IMR-90 (cell line): ENCODE results near the gene TVP23A. TPM values are rescaled to one million over a fixed set of nuclear protein-coding genes. Genes with fewer than 3 reads are reported as not detected.

ENCODE experiments used
- ATAC-seq: fragments of 200-7000 bp; cut with Tn5 transposase; 2 replicates; pipeline ENCODE4 v1.9.1; 2020; ENCODE audit warnings: low read depth, mild to moderate bottlenecking, moderate library complexity
- BruUV-seq: library from RNA; stranded (reverse); fragments of 400-500 nt; replicated peaks from 2 replicates; lab custom pipeline; 2021; lab: Mats Ljungman, UMichigan
- CTCF ChIA-PET: fragments of 300-600 bp; formaldehyde crosslinking; extraction: SDS; loops from one replicate; lab custom pipeline; 2021; ENCODE audit warnings: antibody characterized with exemption; lab: Yijun Ruan, JAX
- POLR2A ChIA-PET: fragments of 300-600 bp; sonication (Branson Sonifier 250); formaldehyde crosslinking; loops from one replicate; lab custom pipeline; 2022; ENCODE audit warnings: antibody characterized with exemption; ENCODE audit not compliant: unreplicated experiment; lab: Charles Lee
- DNase-seq: peaks from one replicate; pipeline ENCODE4 v3.0.0; 2013
- H2AFZ ChIP-seq: replicated peaks from 2 replicates; pipeline ENCODE3; 2013; ENCODE audit warnings: low read length, mild to moderate bottlenecking; ENCODE audit not compliant: poor library complexity
- H2AK5ac ChIP-seq: 2 replicates; pipeline ENCODE4 v1.6.1; 2013; ENCODE audit warnings: low read depth, low read length, inconsistent platforms
- H2AK9ac ChIP-seq: replicated peaks from 2 replicates; pipeline ENCODE3; 2013; ENCODE audit warnings: mild to moderate bottlenecking, low read depth, low read length, moderate library complexity; ENCODE audit not compliant: poor library complexity
- H2BK120ac ChIP-seq: 2 replicates; pipeline ENCODE4 v1.6.1; 2013; ENCODE audit warnings: low read depth, low read length, inconsistent platforms
- H2BK15ac ChIP-seq: 3 replicates; pipeline ENCODE4 v1.6.1; 2013; ENCODE audit warnings: low read depth, low read length, inconsistent platforms
- H2BK20ac ChIP-seq: 2 replicates; pipeline ENCODE4 v1.6.1; 2013; ENCODE audit warnings: low read depth, mild to moderate bottlenecking, inconsistent platforms, low read length, moderate library complexity
- H2BK5ac ChIP-seq: 2 replicates; pipeline ENCODE4 v1.6.1; 2013; ENCODE audit warnings: mild to moderate bottlenecking, low read depth, low read length, inconsistent platforms; ENCODE audit not compliant: poor library complexity, severe bottlenecking
- H3K14ac ChIP-seq: replicated peaks from 2 replicates; pipeline ENCODE4 v1.6.1; 2013; ENCODE audit warnings: low read depth, low read length, inconsistent platforms
- H3K18ac ChIP-seq: 2 replicates; pipeline ENCODE4 v1.6.1; 2013; ENCODE audit warnings: low read depth, low read length, control low read depth
- H3K23ac ChIP-seq: 2 replicates; pipeline ENCODE4 v1.6.1; 2013; ENCODE audit warnings: low read depth, low read length, inconsistent platforms
- H3K27ac ChIP-seq: 2 replicates; pipeline ENCODE4 v1.5.1; 2013; ENCODE audit warnings: mild to moderate bottlenecking, control low read depth, low read length; ENCODE audit not compliant: insufficient read depth
- H3K27me3 ChIP-seq: 2 replicates; pipeline ENCODE4 v1.6.1; 2013; ENCODE audit warnings: low read length; ENCODE audit not compliant: control insufficient read depth, insufficient read depth
- H3K36me3 ChIP-seq: 2 replicates; pipeline ENCODE4 v1.6.1; 2013; ENCODE audit warnings: low read length, mixed read lengths; ENCODE audit not compliant: control insufficient read depth, insufficient read depth
- H3K4ac ChIP-seq: 2 replicates; pipeline ENCODE4 v1.6.1; 2013; ENCODE audit warnings: low read depth, low read length, inconsistent platforms
- H3K4me1 ChIP-seq: 2 replicates; pipeline ENCODE4 v1.6.1; 2013; ENCODE audit warnings: low read length, mixed read lengths; ENCODE audit not compliant: control insufficient read depth, insufficient read depth
- H3K4me2 ChIP-seq: 2 replicates; pipeline ENCODE4 v1.6.1; 2013; ENCODE audit warnings: low read depth, mild to moderate bottlenecking, control low read depth, low read length, moderate library complexity
- H3K4me3 ChIP-seq: 2 replicates; pipeline ENCODE4 v1.5.1; 2013; ENCODE audit warnings: low read depth, mild to moderate bottlenecking, control low read depth, low read length, moderate library complexity; ENCODE audit not compliant: insufficient read depth
- H3K56ac ChIP-seq: 2 replicates; pipeline ENCODE4 v1.6.1; 2013; ENCODE audit warnings: low read length, inconsistent platforms; ENCODE audit not compliant: insufficient read depth; ENCODE audit errors: extremely low read depth
- H3K79me1 ChIP-seq, 2 experiments: 2 replicates each; pipeline ENCODE4 v1.6.1; 2013; ENCODE audit warnings: low read length in 2 of 2, inconsistent platforms in 1 of 2, low read depth in 1 of 2
- H3K9ac ChIP-seq: 2 replicates; pipeline ENCODE4 v1.6.1; 2013; ENCODE audit warnings: low read depth, low read length, control low read depth
- H3K9me1 ChIP-seq: 2 replicates; pipeline ENCODE4 v1.6.1; 2013; ENCODE audit warnings: low read length, inconsistent platforms; ENCODE audit not compliant: insufficient read depth
- H3K9me3 ChIP-seq: 2 replicates; pipeline ENCODE4 v1.6.1; 2013; ENCODE audit warnings: low read length; ENCODE audit not compliant: control insufficient read depth, insufficient read depth
- H4K20me1 ChIP-seq: 2 replicates; pipeline ENCODE4 v1.6.1; 2013; ENCODE audit warnings: low read length, inconsistent platforms; ENCODE audit not compliant: insufficient read depth
- H4K5ac ChIP-seq: 2 replicates; pipeline ENCODE4 v1.6.1; 2013; ENCODE audit warnings: mild to moderate bottlenecking, low read depth, low read length, control low read depth
- H4K8ac ChIP-seq, 2 experiments: 2 replicates each; pipeline ENCODE4 v1.6.1; 2013; ENCODE audit warnings: low read depth in 2 of 2, low read length in 2 of 2, control low read depth in 1 of 2, inconsistent platforms in 1 of 2
- H4K91ac ChIP-seq: 2 replicates; pipeline ENCODE4 v1.6.1; 2013; ENCODE audit warnings: low read depth, low read length, inconsistent platforms; ENCODE audit not compliant: insufficient read depth
- BHLHE40 ChIP-seq: fragments of 150-350 bp; IDR thresholded peaks from 2 replicates; pipeline ENCODE4 v1.6.1; 2016; ENCODE audit warnings: mild to moderate bottlenecking, low read depth, low read length
- CEBPB ChIP-seq: IDR thresholded peaks from 2 replicates; pipeline ENCODE4 v1.6.1; 2012; ENCODE audit warnings: low read depth, low read length, improper control_type of control experiment
- CHD1 ChIP-seq: IDR thresholded peaks from 2 replicates; pipeline ENCODE4 v1.6.1; 2012; ENCODE audit warnings: low read depth, low read length, improper control_type of control experiment
- MXI1 ChIP-seq: IDR thresholded peaks from 2 replicates; pipeline ENCODE4 v1.6.1; 2012; ENCODE audit warnings: low read depth, mild to moderate bottlenecking, low read length, moderate library complexity, borderline replicate concordance
- POLR2A ChIP-seq: IDR thresholded peaks from 2 replicates; pipeline ENCODE4 v1.6.1; 2012; ENCODE audit warnings: mild to moderate bottlenecking, low read depth, low read length
- RAD21 ChIP-seq: IDR thresholded peaks from 2 replicates; pipeline ENCODE4 v1.6.1; 2012; ENCODE audit warnings: low read length, improper control_type of control experiment
- WGBS, 2 experiments: methylation state at CpG; one replicate each; pipeline versions ENCODE4 v1.1.5 to v1.1.7; 2013; ENCODE audit warnings: missing lambda C conversion rate in 2 of 2; ENCODE audit not compliant: insufficient read length in 1 of 2; ENCODE audit errors: extremely low coverage in 2 of 2; 5-methylcytosine and 5-hydroxymethylcytosine counted together
- dilution Hi-C: fragments of 300-500 bp; cut with HindIII; formaldehyde crosslinking; loops from one replicate; pipeline ENCODE4 v1.14.3; 2018; ENCODE audit warnings: low sequenced_read_pairs; ENCODE audit not compliant: unreplicated experiment
- in situ Hi-C: fragments of 300-500 bp; cut with MboI; formaldehyde crosslinking; loops from 3 replicates; pipeline ENCODE4 v1.14.3; 2019; ENCODE audit warnings: low sequenced_read_pairs, inconsistent platforms, mixed read lengths
- intact Hi-C: fragments of 100-400 bp; cut with micrococcal nuclease; formaldehyde crosslinking; loops from 2 replicates; pipeline ENCODE4 v1.10.0; 2022
- polyA plus RNA-seq, 3 experiments: library from polyadenylated mRNA; depleted of rRNA; stranded (reverse); fragments of >200 nt; gene quantifications; 2 replicates each; pipeline ENCODE4 v1.2.3, GENCODE V29; 2012; ENCODE audit warnings: low replicate concordance in 1 of 3
- total RNA-seq: library from RNA; depleted of rRNA; stranded (reverse); fragments of >200 nt; gene quantifications from 2 replicates; pipeline ENCODE4 v1.2.3, GENCODE V29; 2012
- TF ChIP-seq, protein P1 (sequence below): conservative IDR thresholded peaks from 2 replicates; pipeline ENCODE4 v1.5.1; 2012; ENCODE audit warnings: mild to moderate bottlenecking, low read depth, low read length, improper control_type of control experiment
- TF ChIP-seq, protein P2 (sequence below): fragments of 150-350 bp; IDR thresholded peaks from 2 replicates; pipeline ENCODE4 v1.6.1; 2016; ENCODE audit warnings: low read depth, mild to moderate bottlenecking, low read length, moderate library complexity, borderline replicate concordance

Gene TVP23A
- total and polyA plus RNA-seq, 2 of the 4 experiments (the other 2 are of a cell fraction), result not detected

DNA sequence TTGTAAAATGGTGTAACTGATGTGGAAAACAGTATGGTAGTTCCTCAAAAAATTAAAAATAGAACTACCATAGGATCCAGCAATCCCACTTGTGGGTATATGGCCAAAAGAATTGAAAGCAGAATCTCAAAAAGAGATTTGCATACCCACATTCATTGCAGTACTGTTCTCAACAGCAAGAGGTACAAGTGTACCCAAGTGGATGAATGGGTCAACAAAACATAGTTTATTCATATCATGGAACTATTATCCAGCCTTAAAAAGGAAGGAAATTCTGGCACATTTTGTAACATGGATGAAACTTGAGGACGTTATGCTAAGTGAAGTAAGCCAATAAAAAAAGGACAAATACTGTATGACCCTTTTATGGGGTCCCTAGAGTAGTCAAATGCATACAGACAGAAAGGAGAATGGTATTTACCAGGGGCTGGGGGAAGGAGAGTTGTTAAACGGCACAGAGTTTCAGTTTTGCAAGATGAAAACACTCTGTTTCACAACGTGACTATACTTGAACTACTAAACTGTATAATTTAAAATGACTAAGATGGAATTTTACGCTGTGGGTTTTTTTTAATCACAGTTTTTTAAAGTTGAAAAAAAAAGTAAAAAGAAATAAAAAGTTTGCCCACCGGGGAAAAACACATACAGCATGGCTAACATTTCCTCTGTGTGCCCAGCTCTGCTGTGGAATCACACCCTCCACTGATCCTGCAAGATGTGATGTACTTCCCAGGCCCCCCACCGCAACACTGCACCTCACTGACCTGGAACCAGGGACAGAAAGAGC lies 6.1 kb downstream of the TVP23A start:
- no peak overlapping the region for H3K23ac ChIP-seq
- in situ Hi-C loops (no loop called here), intact Hi-C loops (no loop called here), dilution Hi-C loops (no loop called here)
- POLR2A ChIA-PET, result no interaction called here
- H4K8ac ChIP-seq, result no peak overlapping the region
- H4K5ac ChIP-seq, result no peak overlapping the region
- no peak overlapping the region for H2AK9ac ChIP-seq
- no peak overlapping the region for H2BK5ac ChIP-seq
- H3K27me3 ChIP-seq, result peaks cover 12% of the 10 kb centered on the region
- H3K9me1 ChIP-seq, result no peaks in the 10 kb centered on the region
- no peak overlapping the region for H3K27ac ChIP-seq
- H4K20me1 ChIP-seq, result no peaks in the 10 kb centered on the region
- H3K4ac ChIP-seq, result no peak overlapping the region
- H3K9me3 ChIP-seq, result no peaks in the 10 kb centered on the region
- H3K14ac ChIP-seq, result no peak overlapping the region
- no peak overlapping the region for H2AK5ac ChIP-seq
- H3K36me3 ChIP-seq, result no peaks in the 10 kb centered on the region
- no peak overlapping the region for H3K56ac ChIP-seq
- H2BK15ac ChIP-seq, result no peak overlapping the region
- no peak overlapping the region for H3K18ac ChIP-seq
- no peak overlapping the region for H2BK120ac ChIP-seq
- no peak for ATAC-seq
- TF ChIP-seq, protein P1, sequence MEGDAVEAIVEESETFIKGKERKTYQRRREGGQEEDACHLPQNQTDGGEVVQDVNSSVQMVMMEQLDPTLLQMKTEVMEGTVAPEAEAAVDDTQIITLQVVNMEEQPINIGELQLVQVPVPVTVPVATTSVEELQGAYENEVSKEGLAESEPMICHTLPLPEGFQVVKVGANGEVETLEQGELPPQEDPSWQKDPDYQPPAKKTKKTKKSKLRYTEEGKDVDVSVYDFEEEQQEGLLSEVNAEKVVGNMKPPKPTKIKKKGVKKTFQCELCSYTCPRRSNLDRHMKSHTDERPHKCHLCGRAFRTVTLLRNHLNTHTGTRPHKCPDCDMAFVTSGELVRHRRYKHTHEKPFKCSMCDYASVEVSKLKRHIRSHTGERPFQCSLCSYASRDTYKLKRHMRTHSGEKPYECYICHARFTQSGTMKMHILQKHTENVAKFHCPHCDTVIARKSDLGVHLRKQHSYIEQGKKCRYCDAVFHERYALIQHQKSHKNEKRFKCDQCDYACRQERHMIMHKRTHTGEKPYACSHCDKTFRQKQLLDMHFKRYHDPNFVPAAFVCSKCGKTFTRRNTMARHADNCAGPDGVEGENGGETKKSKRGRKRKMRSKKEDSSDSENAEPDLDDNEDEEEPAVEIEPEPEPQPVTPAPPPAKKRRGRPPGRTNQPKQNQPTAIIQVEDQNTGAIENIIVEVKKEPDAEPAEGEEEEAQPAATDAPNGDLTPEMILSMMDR, result no peak
- TF ChIP-seq, protein P2, sequence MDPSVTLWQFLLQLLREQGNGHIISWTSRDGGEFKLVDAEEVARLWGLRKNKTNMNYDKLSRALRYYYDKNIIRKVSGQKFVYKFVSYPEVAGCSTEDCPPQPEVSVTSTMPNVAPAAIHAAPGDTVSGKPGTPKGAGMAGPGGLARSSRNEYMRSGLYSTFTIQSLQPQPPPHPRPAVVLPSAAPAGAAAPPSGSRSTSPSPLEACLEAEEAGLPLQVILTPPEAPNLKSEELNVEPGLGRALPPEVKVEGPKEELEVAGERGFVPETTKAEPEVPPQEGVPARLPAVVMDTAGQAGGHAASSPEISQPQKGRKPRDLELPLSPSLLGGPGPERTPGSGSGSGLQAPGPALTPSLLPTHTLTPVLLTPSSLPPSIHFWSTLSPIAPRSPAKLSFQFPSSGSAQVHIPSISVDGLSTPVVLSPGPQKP, result no peak
- TF ChIP-seq CEBPB (no peak), RAD21 (no peak), BHLHE40 (no peak), POLR2A (no peak), MXI1 (no peak), CHD1 (no peak)
- H2BK20ac ChIP-seq, result no peak overlapping the region
- no peak overlapping the region for H3K4me2 ChIP-seq
- WGBS, 2 experiments, result 17% methylated on average over 1 of the region's 6 CpGs; no CpG with 5 or more reads in 1 of the 2 experiments
- H3K4me3 ChIP-seq, result no peak overlapping the region
- BruUV-seq, result no TSS peak
- CTCF ChIA-PET, result no interaction called here
- H3K4me1 ChIP-seq, result no peaks in the 10 kb centered on the region
- H4K91ac ChIP-seq, result no peak overlapping the region
- H3K79me1 ChIP-seq, result no peaks in the 10 kb centered on the region
- no peak for DNase-seq
- no peak overlapping the region for H3K9ac ChIP-seq
- H2AFZ ChIP-seq, result no peak overlapping the region
